Measurements from ENCODE around the gene CST11.

DNA sequence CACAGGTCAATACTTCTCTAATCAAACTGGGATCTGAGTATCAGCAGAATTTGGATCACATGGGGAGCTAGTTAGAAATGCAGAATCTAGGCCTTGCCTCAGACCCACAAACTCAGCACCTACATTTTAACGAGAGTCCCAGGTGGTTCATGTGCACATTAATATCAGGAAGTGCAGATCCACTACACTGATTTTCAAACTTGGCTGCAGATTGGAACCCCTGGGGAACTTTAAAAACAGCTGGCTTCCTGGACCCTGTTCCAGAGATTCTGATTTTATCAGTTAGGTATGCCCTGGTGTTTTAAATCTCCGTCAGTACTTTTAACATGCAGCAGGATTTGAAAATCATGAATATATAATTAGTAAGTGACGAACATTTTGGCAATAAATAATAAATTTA lies 36.3 kb upstream of the CST11 start:
- no peak for TF ChIP-seq CTCF (IDR thresholded peaks at IDR 0.05)
- TF ChIP-seq POLR2A (IDR thresholded peaks at IDR 0.05), result no peak
